Liver (tissue), 3 donors: ENCODE measurements around the gene CBR3.

ENCODE experiments used
- CTCF ChIP-seq: fragments of 150-350 bp; IDR thresholded peaks from 2 replicates; pipeline ENCODE4 v1.5.1; 2017; ENCODE audit warnings: improper control_type of control experiment, low read depth, low read length; ENCODE audit not compliant: missing input control
- EGR1 ChIP-seq, 2 donors: IDR thresholded peaks; 2 replicates each; pipeline ENCODE4 v1.6.1; 2016 to 2018; ENCODE audit warnings: antibody characterized with exemption in 2 of 2, low read depth in 2 of 2
- FOXA1 ChIP-seq: IDR thresholded peaks from 2 replicates; pipeline ENCODE4 v1.6.1; 2016; ENCODE audit warnings: antibody characterized with exemption
- GABPA ChIP-seq, 2 donors: IDR thresholded peaks in 1 of 2; conservative IDR thresholded peaks in 1 of 2; 2 replicates each; pipeline ENCODE4 v1.6.1; 2016; ENCODE audit warnings: antibody characterized with exemption in 2 of 2, mild to moderate bottlenecking in 1 of 2, moderate library complexity in 1 of 2
- HNF4G ChIP-seq: IDR thresholded peaks from 2 replicates; pipeline ENCODE4 v1.6.1; 2016; ENCODE audit warnings: antibody characterized with exemption
- JUND ChIP-seq, 2 donors: IDR thresholded peaks; 2 replicates each; pipeline ENCODE4 v1.6.1; 2016; ENCODE audit warnings: antibody characterized with exemption in 2 of 2
- MAX ChIP-seq: IDR thresholded peaks from 2 replicates; pipeline ENCODE4 v1.6.1; 2016; ENCODE audit warnings: antibody characterized with exemption
- RAD21 ChIP-seq, 2 donors: IDR thresholded peaks; 2 replicates each; pipeline ENCODE4 v1.6.1; 2016; ENCODE audit warnings: antibody characterized with exemption in 2 of 2, mild to moderate bottlenecking in 2 of 2
- SP1 ChIP-seq: IDR thresholded peaks from 2 replicates; pipeline ENCODE4 v1.6.1; 2018; ENCODE audit warnings: antibody characterized with exemption, mild to moderate bottlenecking
- TAF1 ChIP-seq: conservative IDR thresholded peaks from 2 replicates; pipeline ENCODE4 v1.6.1; 2016; ENCODE audit warnings: antibody characterized with exemption, mild to moderate bottlenecking
- YY1 ChIP-seq: IDR thresholded peaks from 2 replicates; pipeline ENCODE4 v1.6.1; 2016; ENCODE audit warnings: antibody characterized with exemption, mild to moderate bottlenecking
- TF ChIP-seq, protein P1 (sequence below): IDR thresholded peaks from 2 replicates; pipeline ENCODE4 v1.6.1; 2016; ENCODE audit warnings: antibody characterized with exemption, mild to moderate bottlenecking
- TF ChIP-seq, protein P2 (sequence below): IDR thresholded peaks from 2 replicates; pipeline ENCODE4 v1.6.1; 2016; ENCODE audit warnings: antibody characterized with exemption
- donor health status: healthy.
- donor health status: healthy.

- TF ChIP-seq CTCF (no peak), JUND (IDR thresholded peaks at IDR 0.05) (no peak), MAX (no peak), FOXA1 (no peak), EGR1 (IDR thresholded peaks at IDR 0.05; ENCODE audit: low read depth in 2 of 2) (no peak), SP1 (no peak), TAF1 (no peak), RAD21 (IDR thresholded peaks at IDR 0.05) (no peak), HNF4G (no peak), GABPA (IDR thresholded peaks at IDR 0.05 in 1 of 2, conservative IDR thresholded peaks at IDR 0.05 in 1 of 2) (no peak), YY1 (no peak)
- TF ChIP-seq, protein P1, sequence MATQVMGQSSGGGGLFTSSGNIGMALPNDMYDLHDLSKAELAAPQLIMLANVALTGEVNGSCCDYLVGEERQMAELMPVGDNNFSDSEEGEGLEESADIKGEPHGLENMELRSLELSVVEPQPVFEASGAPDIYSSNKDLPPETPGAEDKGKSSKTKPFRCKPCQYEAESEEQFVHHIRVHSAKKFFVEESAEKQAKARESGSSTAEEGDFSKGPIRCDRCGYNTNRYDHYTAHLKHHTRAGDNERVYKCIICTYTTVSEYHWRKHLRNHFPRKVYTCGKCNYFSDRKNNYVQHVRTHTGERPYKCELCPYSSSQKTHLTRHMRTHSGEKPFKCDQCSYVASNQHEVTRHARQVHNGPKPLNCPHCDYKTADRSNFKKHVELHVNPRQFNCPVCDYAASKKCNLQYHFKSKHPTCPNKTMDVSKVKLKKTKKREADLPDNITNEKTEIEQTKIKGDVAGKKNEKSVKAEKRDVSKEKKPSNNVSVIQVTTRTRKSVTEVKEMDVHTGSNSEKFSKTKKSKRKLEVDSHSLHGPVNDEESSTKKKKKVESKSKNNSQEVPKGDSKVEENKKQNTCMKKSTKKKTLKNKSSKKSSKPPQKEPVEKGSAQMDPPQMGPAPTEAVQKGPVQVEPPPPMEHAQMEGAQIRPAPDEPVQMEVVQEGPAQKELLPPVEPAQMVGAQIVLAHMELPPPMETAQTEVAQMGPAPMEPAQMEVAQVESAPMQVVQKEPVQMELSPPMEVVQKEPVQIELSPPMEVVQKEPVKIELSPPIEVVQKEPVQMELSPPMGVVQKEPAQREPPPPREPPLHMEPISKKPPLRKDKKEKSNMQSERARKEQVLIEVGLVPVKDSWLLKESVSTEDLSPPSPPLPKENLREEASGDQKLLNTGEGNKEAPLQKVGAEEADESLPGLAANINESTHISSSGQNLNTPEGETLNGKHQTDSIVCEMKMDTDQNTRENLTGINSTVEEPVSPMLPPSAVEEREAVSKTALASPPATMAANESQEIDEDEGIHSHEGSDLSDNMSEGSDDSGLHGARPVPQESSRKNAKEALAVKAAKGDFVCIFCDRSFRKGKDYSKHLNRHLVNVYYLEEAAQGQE, result no peak
- TF ChIP-seq, protein P2, sequence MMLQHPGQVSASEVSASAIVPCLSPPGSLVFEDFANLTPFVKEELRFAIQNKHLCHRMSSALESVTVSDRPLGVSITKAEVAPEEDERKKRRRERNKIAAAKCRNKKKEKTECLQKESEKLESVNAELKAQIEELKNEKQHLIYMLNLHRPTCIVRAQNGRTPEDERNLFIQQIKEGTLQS, result no peak
These were observed 8.2 kb upstream of the CBR3 start for GRCh38 chr21:36126621-36127110.
